AG08396 (cell line): ENCODE measurements around the gene C18orf63.
A peak's percentile ranks its signal among the peaks of the same experiment; 100 is the strongest.
"Not testable (repeated sequence)": the region's sequence is repeated elsewhere in the genome, so short reads cannot be mapped to it uniquely, and the experiment has no call there.

ENCODE experiments used
- DNase-seq: peaks from one replicate; pipeline ENCODE4 v3.0.0; 2012; ENCODE audit warnings: low spot score, mixed read lengths

C18orf63 gene

DNA sequence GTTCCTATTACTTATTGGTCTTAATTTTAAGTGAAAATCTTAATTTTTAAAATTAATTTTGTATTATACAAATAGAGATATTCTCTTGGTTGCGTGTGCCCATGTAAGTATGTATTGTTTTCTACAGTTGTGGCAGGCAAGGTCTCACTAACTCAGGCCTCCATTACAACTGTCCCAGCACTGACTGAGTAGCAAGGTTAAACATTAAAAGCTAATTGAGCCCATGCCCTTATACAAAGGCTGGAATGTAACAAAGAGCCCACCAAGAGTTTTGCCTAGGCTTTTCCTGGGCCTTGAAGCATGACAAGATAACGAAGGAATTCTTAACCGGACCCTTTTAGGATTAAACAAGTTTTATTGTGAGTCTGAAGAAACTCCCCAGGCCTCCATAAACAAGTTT is 11.2 kb downstream of the C18orf63 start:
- not testable (repeated sequence) for DNase-seq

DNA sequence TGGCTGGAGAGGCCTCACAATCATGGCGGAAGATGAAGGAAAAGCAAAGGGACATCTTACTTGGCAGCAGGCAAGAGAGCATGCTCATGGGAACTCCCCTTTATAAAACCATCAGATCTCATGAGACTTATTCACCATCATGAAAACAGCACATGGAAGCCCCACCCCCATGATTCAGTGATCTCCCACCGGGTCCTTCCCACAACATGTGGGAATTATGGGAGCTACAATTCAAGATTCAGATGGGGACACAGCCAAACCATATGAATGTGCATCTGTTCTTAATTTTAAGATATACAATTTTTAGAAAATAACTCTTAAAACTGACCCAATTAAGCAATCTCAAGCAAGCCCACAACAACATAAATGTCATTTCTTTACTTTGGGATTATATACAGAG is 12.6 kb downstream of the C18orf63 start:
- no peak for DNase-seq

DNA sequence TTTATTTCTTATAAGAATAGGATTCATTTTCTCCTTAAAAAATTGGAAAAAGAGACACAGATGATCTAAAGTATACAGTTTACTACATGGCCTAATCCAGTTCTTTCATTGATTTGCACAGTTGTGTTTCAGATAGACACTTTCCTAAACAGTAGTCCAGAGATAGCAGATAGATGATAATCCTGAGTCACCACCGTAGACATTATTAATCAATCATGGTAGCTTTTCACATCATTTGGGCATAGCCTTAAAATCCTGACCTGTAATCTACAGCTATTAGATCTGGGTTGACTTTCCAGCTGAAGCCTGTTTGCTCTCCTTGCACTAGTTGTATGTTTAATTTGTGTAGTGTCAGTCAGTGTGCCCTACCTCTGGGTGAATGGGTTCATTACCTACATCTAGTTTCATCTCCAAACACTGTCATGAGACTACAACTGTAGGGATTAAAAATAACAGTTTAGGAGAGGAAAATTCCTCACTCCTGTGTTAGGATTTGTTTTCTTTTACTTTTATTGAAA is 14.1 kb downstream of the C18orf63 start:
- no peak for DNase-seq

DNA sequence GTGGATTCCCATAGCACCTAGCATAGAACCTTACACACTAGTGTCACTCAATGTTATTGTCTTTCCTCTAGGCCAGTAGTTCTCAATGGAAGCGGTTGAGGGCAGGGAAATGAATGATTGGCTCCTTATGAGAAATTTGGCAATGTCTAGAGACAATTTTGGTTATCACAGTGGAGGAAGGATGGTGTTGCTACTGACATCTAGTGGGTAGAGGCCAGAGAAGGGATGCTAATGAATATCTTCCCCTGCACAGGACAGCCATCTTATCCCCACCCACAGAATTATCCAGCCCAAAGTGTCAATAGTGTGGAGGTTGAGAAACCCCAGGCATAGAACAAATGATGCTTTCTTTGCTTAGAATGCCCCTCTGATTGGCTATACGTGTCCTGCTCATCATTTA is 15.8 kb downstream of the C18orf63 start:
- DNase-seq: peak; percentile 30

DNA sequence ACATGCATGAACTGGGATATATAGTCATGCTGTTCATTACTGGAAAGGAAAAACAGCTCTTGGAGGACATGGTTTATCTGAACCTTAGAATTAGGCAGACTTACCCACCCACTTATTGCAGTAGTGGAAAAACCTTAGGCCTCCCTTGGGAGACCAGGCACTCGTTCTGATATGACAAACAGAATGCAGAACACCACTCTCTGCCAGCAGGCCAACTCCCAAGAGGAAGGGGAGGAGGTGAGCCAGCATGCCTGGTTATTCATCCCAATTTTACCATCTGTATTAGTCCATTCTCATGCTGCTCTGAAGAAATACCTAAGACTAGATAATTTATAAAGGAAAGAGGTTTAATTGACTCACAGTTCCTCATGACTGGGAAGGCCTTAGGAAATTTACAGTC is 17.5 kb downstream of the C18orf63 start:
- no peak for DNase-seq

DNA sequence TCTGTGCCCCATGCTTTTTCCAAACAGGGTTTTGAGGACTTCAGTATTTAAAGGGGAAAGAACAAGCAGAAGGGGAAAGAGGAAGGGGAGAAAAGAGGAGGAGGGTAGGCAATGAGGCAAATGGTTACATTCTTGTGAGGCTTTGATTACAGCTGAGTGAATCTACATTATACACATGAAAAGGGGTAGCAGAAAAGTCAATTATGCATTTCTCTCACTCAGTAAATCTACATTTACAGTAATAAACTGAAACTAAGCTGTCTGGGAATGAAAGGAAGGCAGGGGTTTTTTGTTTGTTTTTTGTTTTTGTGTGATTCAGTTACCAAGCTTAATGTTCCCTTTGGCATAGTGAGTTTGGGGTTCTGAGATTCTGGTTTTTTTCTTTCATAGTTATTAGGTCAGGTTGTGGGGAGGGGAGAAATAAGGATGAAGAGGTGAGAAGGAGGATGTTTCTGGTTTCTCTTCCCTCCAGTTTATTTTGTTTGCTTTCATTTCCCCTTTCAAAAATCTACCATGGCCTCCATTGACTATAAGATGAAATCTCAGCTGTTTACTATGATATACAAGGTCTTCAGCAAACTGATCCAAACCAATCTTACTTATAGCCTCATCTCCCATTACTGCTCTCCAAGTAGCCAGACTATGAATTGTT is 18.7 kb downstream of the C18orf63 start:
- no peak for DNase-seq

DNA sequence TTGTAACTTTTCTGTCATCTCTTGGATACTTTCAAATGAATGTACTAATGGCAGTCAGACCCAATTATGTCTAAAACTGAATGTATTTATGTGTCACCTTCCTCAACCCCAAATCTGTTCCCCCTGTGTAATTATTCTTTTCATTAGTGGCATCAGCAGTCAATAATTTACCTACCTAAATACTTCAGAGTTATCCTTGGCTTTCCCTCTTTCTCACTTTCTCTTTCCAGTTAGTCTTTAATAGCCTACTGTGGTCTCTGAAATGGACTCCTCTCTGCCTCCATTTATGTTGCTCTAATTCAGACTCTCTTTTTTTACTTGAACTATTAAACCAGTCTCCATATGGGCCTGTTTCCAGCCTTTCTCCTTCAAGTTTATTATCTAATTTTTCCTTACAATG is 21.0 kb downstream of the C18orf63 start:
- no peak for DNase-seq

DNA sequence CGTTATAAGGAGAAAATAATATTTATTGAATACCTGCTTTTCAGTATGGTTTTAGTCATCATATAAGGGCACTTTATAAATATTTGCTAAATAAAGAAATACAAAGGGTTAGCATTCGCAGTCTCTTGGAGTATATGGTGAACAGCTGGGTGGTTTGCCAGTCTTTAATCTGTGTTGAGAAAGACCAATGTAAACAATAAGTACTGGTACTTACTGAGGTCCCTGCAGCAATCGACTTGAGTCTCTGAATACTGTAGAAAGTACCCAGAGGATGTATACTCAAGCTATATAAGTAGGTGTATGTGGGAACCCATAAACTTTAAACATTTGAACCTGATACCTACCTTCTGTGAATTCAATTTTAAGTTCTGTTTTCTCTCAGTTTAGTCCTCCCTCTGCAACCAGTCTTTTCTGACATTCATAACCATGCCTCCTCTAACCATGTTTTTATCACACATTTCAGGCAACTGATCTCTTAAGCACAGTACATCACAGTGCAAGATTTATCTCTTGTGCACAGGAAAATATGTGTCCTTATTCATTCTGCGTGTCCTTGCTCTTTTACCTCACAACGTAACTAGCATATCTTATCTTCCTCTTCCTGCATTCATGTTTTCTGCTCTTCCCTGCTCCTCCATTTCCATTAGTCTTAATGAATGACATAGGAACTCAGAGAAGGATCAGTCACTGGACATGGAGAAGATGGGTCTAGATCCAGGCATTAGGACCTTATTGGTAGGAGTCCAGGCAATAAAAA is 21.7 kb downstream of the C18orf63 start:
- DNase-seq: no peak

DNA sequence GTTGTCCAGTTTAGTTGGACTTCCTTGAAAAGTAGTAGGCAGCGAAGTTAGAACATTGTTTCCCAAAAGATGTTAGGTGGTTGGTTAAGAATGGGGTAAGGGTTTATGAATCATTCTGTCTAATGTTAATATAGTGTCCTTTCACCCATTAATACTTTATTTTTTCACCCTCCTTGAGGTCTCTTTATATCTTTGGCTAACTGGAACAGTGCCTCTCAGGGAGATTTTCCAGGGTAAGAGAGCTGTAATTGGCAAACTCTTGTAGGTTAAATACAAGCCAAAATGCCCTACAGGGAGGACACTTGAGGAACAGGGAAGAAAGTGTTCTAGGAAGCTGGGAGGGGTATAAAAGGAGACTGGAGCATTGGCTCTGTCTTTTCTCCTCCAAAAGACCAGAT is 22.3 kb downstream of the C18orf63 start:
- no peak for DNase-seq

DNA sequence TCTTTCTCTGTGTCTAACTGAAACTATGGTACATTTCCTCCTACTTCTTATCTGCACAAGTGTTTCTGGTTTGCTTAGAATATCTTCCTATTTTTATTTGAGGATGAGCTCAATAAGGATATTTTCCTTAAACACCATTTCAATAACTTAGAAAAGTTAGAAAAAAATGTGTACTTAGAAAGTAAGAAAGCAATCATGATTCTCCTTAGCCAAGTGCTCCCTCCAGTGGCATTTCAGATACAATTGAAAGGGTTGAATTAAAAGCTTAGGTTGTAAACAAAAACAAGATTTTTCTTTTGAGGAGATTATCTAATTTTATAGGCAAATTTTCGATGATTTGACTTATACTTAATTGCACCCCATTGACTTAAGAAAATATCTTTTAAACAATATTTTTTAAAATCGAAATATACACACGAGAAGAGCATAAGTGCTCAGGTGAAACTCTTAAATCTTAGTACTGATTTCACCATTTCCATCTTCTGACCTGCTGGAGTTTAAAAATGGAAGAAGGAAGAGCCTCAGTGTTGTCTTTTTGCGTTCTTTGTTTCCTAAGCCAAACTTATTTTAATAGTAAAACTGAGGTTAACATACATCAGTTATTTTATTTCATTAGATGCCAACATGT is 26.9 kb downstream of the C18orf63 start:
- peak; percentile 12 for DNase-seq

DNA sequence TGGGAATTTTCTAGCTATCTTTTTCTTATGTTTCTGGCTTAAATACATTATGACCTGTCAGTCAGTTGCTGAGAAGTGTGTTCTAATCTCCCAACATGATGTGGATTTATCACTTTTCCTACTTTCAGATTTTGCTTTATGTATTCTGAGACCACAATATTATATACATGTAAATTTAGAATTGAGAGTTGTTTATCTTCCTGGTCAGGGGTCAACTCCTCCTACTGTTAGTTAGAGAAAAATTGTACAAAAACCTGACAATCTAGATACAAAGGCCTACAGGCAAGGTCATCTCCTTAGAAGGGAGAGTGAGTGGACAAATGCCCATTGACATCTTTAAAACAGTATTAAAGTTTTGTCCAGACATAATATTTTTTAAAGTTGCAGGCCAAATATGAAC is 30.6 kb downstream of the C18orf63 start:
- DNase-seq: no peak

DNA sequence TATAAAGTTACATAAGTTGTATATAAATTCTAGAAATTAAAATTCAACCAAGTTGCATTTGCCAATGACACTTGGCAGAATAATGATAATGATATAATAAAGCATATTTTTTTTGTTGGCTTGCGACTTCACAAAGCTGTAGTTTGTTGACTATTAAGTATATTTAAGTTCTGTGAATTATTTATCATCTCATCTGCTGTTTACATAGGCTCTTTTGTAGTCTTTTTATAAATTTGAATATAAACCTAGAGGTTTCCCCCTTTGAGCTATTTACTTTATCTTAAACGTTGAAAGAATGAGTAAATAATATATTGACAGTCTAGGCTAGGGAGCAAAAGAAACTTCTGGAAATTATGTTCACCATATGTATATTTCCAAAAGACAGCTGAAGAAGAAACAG is 32.9 kb downstream of the C18orf63 start:
- DNase-seq: no peak

DNA sequence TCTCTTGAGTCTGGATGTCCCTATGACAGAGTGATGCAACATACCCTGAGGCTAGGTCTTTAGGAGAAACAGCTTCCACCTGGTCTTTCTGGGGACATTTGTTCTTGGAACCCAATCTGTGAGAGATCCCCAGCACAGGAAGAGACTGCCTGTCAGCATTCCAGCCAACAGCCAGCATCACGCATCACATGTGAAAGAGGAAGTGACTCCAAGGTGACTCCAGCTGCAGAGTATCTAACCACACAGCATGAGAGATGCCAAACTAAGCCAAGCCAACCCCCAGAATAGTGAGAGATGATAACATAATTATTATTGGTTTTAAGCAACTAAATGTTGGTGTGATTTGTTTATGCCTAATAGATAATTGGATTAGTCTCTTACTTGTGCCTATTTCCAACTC is 35.7 kb downstream of the C18orf63 start:
- DNase-seq: peak; percentile 66

DNA sequence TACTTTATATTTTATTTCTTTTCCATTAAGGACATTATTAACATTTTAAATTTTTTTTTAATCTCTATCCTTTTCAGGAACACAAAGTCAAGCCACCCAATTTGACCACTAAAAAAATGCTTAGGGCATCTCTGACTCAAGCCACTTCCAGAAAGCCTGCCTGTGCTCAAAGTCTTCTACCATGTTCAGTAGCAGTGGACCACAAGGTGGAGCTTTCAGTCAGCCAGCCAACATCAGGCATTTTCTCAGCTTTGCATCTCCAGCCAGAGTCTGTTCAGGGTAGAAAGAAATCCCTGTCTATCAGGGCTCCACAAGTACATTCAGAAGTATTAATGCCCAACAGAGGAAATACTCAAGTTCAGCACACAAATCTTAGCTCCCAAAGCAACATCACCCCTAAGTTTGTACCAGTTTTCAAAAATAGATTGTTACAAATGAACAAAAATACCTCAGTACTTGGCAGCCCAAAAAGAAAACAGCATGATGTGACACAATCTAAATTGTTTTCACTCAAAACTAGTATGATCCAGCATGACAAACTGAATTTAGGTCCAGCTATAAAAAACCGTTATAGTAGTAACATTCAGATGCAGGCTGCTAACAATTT is 37.6 kb downstream of the C18orf63 start:
- peak; percentile 65 for DNase-seq

DNA sequence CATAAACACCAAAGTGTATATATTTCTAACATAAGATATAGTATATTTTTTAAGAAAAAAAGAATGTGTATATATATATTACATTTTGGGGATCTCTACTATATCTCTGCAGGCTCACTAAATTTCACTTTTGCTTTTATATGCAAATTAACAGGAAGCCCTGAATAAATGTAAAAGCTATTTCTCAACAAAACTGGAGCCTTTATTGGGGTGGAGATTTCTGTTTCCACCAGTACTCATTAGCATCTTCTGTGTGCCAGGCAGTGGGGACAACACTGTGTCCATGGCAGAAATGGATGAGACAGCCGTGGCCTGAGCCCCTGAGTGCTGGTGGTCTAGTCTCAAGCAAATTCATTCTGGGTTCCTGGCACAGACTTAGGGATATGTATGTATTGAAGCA is 41.3 kb downstream of the C18orf63 start:
- DNase-seq: no peak

DNA sequence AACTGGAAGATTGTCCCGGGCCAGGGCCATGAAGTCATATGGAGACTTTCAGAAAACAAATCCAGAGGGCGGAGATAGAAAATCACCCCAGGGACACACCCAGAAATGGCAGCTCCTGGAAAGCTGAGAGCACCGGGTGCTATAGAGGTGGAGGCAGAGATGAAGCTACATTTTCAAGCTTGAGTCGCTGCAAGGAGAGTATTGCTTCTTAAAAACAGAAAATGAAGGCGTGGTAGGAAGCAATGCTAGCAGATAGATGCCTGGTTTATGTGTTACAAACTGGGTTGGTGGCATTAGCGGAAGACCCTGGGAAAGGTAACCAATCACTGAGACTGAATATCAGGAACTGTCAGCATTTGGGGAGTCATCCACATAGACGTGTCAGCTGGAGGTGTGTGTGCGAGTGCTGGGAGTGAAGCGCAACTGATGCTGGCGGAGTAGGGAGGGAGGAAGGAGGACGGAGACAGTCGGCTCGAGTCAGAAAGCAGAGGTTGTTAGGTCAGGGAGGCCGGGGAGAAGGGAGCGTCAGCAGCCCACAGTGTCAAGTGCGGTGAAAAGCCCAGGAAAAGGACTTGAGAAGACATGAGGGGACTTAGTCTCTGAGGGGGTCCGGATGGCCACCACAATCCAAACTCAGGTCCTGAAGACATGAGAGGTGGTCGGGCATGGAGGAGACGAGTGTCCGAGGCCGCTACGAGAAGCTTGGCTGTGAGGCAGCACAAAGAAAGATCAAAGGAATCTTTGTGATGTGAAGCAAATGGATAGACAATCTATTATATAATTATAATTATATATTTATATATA is 45.4 kb downstream of the C18orf63 start:
- DNase-seq: no peak

DNA sequence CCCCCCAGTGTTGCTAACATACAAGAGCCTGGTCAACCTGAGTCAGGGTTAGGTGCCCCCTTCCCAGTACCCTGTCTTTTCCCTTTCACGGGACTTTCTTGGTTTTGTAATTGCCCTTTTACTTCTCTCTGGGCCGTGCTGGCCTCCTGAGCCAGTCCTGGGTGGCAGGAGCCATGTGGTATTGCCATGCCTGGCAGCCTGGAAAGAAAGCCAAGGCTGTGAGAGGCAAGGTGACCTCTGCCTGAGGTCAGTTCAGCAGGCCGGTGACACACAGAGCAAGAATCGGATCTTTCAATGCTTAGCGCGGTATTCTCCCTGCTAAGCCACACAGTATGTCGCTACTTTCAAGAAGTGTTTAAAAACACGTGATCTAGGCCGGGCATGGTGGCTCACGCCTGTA is 52.3 kb downstream of the C18orf63 start:
- no peak for DNase-seq

DNA sequence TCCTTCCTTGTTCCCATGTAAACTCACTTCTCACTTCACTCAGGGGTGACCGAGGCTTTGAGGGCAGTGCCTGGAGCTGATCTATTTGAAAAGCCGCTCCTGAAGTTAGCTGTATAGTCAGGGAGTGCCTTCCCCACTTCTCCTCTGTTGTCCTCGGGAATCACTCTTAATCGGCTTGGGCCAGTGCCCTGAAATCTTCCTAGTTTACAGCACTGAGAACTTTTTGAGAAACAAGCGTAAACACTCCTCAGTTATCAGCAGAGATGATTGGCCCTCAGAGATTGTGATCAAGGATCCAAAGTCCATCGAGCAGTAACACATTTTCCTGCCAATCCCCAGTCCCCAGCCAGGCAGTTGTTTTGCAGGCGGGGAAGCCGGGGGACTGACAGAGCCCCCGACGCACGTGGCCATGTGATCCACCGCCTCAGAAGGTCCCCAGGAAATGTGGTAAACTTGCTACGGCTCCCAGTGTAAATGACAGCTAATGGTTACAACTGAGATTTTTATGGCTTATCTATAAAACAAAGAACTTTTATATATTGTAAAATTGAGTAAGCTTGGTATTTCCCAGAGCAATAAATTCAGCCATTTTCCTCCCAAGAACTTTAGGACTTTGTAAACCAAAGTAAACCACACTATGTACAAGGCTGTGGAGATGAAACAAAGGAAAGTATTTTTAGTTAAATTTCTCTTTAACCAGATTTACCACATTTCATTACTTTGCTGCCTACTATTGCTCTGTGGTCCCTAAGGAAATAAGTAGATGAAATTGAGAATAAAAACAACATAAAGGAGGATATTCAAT is 53.5 kb downstream of the C18orf63 start:
- DNase-seq: no peak

DNA sequence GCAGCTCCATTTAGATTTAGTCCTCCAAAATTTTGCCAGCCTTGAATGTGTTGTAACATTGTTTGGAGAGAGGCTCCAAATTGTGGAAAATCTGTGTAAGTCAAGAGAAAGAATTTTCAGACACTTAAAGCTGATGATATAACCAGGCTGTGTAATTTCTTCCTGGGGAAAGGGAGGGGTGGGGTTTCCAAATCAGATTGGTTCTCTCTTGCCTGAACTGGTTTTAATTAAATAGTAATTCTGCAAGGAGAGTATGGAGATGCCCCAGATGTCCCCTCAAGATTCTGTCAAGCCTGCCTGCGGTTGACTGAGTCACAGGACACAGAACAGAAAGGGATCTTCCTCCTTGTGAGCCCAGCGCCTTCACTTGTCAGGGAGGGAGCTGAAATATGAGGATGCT is 54.5 kb downstream of the C18orf63 start:
- DNase-seq: no peak

DNA sequence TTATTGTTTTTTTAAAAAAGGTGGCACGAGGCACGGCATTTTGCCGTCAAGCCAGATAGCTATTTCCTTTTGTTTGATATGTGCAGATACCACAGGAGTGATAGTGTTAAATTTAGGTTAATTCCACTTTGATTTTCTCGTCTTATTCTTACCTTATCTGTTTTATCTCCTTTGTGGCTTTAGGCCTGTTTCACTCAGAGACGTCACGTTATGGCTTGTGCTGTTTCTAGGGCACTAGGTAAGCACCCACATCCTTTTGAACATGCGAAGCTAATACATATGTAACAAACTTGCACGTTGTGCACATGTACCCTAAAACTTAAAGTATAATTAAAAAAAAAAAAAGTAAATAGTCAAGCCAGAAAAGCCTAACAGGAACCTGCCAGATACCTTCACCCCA is 57.8 kb downstream of the C18orf63 start:
- DNase-seq: no peak

DNA sequence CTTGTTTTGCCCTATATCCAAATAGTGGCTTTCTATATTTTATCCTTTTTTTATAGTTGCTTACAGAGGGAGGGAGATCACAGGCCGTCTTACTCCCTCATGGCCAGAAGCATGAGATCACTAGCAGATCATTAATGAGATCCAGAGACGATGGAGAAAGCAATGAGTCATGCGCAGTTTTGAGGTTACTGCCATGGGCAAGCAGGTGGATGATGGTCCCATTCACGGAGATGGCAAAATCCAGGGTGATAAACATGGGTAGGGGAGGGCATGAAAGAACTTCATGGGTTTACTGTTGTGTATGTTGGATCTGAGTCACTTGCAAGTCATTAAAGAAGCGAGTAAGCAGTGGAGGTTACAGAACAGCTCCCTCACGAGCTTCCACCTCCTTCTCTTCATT is 60.4 kb downstream of the C18orf63 start:
- no peak for DNase-seq
